ENCODE measurements around the gene FIGLA. TPM values are rescaled to one million over a fixed set of nuclear protein-coding genes. Genes with fewer than 3 reads are reported as not detected.

The FIGLA gene
- total RNA-seq, 1 donor from 2014 or later = not detected

DNA sequence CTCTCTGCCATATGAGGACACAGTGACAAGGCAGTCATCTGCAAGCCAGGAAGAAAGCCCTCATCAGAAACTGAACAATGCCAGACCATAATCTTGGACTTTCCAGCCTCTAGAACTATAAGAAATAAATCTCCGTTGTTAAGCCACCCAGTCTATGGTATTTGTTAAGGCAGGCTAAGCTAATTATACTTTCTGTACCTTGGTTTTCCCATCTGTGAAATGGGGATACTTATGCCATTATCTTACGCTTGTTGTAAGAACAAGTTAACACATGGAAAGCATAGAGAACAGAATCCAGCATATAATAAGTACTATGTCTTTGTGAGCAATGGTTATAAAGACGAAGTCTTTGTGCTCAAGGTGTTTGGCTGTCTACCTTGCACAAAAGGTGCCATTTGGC, 14.2 kb downstream of the FIGLA start:
- H3K4me3 ChIP-seq = no peak overlapping the region
- intact Hi-C loops (cut with DNase I) = no loop called here
- TF ChIP-seq, protein P1, sequence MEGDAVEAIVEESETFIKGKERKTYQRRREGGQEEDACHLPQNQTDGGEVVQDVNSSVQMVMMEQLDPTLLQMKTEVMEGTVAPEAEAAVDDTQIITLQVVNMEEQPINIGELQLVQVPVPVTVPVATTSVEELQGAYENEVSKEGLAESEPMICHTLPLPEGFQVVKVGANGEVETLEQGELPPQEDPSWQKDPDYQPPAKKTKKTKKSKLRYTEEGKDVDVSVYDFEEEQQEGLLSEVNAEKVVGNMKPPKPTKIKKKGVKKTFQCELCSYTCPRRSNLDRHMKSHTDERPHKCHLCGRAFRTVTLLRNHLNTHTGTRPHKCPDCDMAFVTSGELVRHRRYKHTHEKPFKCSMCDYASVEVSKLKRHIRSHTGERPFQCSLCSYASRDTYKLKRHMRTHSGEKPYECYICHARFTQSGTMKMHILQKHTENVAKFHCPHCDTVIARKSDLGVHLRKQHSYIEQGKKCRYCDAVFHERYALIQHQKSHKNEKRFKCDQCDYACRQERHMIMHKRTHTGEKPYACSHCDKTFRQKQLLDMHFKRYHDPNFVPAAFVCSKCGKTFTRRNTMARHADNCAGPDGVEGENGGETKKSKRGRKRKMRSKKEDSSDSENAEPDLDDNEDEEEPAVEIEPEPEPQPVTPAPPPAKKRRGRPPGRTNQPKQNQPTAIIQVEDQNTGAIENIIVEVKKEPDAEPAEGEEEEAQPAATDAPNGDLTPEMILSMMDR (IDR thresholded peaks at IDR 0.05) = no peak
- no peak for TF ChIP-seq POLR2AphosphoS5 (IDR thresholded peaks at IDR 0.05; ENCODE audit: insufficient read depth in 1 of 2, low read depth in 1 of 2)
- no peak for TF ChIP-seq POLR2A (IDR thresholded peaks at IDR 0.05)
- no peak for DNase-seq (ENCODE audit: extremely low spot score in 2 of 2)
- H3K36me3 ChIP-seq = no peaks in the 10 kb centered on the region
- no peaks in the 10 kb centered on the region for H3K9me3 ChIP-seq
- no peaks in the 10 kb centered on the region for H3K4me1 ChIP-seq
- no peaks in the 10 kb centered on the region for H3K27me3 ChIP-seq
- H3K27ac ChIP-seq = no peak overlapping the region

DNA sequence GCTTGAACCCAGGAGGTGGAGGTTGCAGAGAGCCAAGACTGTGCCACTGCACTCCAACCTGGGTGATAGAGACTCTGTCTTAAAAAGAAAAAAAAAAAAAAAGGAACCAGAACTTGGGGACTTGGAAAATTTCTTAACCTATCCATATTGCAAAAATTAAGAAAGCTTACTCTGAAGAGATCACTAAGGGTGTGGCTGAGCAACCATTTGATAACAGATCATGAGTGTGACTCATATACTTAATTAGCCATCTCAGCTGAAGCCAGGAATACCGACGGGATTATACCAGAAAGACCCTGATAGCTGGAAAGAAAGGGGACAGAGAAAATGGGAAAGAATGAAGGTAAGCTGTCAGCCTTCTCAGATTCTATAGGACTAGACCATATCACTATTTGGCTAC, 15.3 kb downstream of the FIGLA start:
- Histone ChIP-seq H3K27me3 (no peaks in the 10 kb centered on the region), H3K27ac (no peak overlapping the region), H3K4me3 (no peak overlapping the region), H3K4me1 (no peaks in the 10 kb centered on the region), H3K9me3 (no peaks in the 10 kb centered on the region), H3K36me3 (no peaks in the 10 kb centered on the region)
- TF ChIP-seq POLR2AphosphoS5 (IDR thresholded peaks at IDR 0.05; ENCODE audit: insufficient read depth in 1 of 2, low read depth in 1 of 2) = no peak
- TF ChIP-seq POLR2A (IDR thresholded peaks at IDR 0.05) = no peak
- TF ChIP-seq, protein P1 (IDR thresholded peaks at IDR 0.05) = no peak
- no peak for DNase-seq (ENCODE audit: extremely low spot score in 2 of 2)
- intact Hi-C loops (cut with DNase I) = no loop called here

DNA sequence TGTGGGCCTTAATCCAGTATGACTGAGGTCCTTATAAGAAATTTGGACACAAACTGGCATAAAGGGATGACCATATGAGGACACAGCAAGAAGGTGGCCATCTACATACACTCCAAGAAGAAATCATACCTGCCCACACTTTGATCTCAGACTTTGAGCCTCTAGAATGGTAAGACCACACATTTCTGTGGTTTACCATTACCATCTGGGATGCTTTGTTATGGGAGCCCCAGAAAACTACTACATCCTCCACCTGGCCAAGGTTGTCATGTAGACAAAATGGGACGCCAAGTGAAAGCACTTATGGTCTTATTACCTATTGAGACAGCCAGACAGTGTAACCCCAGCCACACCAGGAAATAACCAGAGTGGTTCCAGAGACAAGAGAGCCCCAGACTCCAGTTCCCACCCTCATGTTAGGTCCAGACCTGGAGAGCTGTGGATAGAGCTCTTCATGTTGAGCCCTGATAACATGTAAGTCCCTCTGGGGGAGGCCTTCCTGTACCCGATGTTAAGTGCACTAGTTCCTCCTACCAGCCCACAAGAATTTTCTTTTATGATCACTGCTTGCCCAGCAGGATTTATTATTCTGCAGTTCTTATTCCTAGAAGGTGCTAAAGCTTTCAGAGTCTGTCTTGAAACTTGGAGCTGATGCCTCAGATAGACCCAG, 17.8 kb downstream of the FIGLA start:
- Histone ChIP-seq H3K27ac (no peak overlapping the region), H3K4me3 (no peak overlapping the region), H3K9me3 (no peaks in the 10 kb centered on the region), H3K27me3 (peaks cover 2% of the 10 kb centered on the region), H3K4me1 (peaks cover 4% of the 10 kb centered on the region), H3K36me3 (no peaks in the 10 kb centered on the region)
- intact Hi-C loops (cut with DNase I) = no loop called here
- DNase-seq (ENCODE audit: extremely low spot score in 2 of 2) = no peak
- TF ChIP-seq POLR2A (IDR thresholded peaks at IDR 0.05) (no peak), POLR2AphosphoS5 (IDR thresholded peaks at IDR 0.05; ENCODE audit: insufficient read depth in 1 of 2, low read depth in 1 of 2) (no peak)
- TF ChIP-seq, protein P1 (IDR thresholded peaks at IDR 0.05) = no peak

DNA sequence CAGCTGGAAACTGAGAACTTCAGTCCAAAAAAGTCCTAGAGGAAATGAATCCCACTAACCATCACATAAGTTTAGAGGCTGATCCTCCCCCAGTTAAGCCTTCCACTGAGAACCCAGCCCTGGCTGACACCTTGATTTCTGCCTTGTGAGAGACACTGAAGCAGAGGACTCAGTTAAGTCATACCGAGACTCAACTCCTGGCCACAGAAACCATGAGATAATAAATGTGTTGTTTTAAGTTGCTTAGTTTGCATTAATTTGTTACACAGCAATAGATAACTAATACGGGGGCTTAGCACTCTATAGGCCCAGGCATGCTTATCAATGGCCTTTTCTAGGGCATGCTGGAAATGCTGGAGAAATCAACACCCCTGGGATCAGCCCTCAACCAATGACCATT, 19.0 kb downstream of the FIGLA start:
- H3K27ac ChIP-seq = no peak overlapping the region
- H3K4me3 ChIP-seq = no peak overlapping the region
- intact Hi-C loops (cut with DNase I) = no loop called here
- no peaks in the 10 kb centered on the region for H3K9me3 ChIP-seq
- no peak for DNase-seq (ENCODE audit: extremely low spot score in 2 of 2)
- TF ChIP-seq POLR2A (IDR thresholded peaks at IDR 0.05) (no peak), POLR2AphosphoS5 (IDR thresholded peaks at IDR 0.05; ENCODE audit: insufficient read depth in 1 of 2, low read depth in 1 of 2) (no peak)
- TF ChIP-seq, protein P1 (IDR thresholded peaks at IDR 0.05) = no peak
- H3K4me1 ChIP-seq = peaks cover 14% of the 10 kb centered on the region
- H3K27me3 ChIP-seq = peaks cover 3% of the 10 kb centered on the region
- no peaks in the 10 kb centered on the region for H3K36me3 ChIP-seq

DNA sequence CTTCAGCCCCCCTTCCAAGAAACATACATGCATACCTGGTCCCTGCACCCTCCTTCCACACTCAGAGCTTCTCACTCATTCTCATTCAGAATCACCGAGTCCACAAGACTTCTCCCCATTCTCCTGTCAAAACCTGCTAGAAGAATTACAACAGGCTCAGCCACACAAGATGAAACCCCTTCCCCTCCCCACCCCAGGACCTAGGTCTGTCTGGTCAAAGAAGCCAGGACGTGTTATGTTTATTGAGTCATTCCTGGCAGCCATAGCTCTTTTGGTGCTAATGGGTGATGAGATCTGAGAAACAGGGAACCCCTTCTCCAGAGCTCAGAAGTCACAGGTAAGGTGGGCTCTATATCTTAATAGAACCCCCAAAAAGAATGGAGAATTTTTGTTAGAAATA, 21.0 kb downstream of the FIGLA start:
- Histone ChIP-seq H3K27ac (no peak overlapping the region), H3K27me3 (peaks cover 3% of the 10 kb centered on the region), H3K4me3 (no peak overlapping the region), H3K4me1 (peaks cover 14% of the 10 kb centered on the region), H3K9me3 (no peaks in the 10 kb centered on the region), H3K36me3 (no peaks in the 10 kb centered on the region)
- TF ChIP-seq, protein P1 (IDR thresholded peaks at IDR 0.05) = no peak
- no peak for TF ChIP-seq POLR2A (IDR thresholded peaks at IDR 0.05)
- TF ChIP-seq POLR2AphosphoS5 (IDR thresholded peaks at IDR 0.05; ENCODE audit: insufficient read depth in 1 of 2, low read depth in 1 of 2) = no peak
- intact Hi-C loops (cut with DNase I) = no loop called here
- no peak for DNase-seq (ENCODE audit: extremely low spot score in 2 of 2)

All from vagina (tissue), 2 donors.